DND-41 (cell line): ENCODE data around the gene ZMYM4.

Experiments
- EZH2 ChIP-seq: IDR thresholded peaks from 3 replicates; pipeline ENCODE4 v1.6.1; 2012; ENCODE audit warnings: borderline replicate concordance, low read depth, mild to moderate bottlenecking, moderate library complexity, low read length, inconsistent platforms; ENCODE audit not compliant: severe bottlenecking
- TF ChIP-seq, protein P1 (sequence below): IDR thresholded peaks from 2 replicates; pipeline ENCODE4 v1.5.1; 2012; ENCODE audit warnings: borderline replicate concordance, low read length, moderate library complexity, mild to moderate bottlenecking; ENCODE audit not compliant: poor library complexity, severe bottlenecking; ENCODE audit errors: extremely low read depth

DNA sequence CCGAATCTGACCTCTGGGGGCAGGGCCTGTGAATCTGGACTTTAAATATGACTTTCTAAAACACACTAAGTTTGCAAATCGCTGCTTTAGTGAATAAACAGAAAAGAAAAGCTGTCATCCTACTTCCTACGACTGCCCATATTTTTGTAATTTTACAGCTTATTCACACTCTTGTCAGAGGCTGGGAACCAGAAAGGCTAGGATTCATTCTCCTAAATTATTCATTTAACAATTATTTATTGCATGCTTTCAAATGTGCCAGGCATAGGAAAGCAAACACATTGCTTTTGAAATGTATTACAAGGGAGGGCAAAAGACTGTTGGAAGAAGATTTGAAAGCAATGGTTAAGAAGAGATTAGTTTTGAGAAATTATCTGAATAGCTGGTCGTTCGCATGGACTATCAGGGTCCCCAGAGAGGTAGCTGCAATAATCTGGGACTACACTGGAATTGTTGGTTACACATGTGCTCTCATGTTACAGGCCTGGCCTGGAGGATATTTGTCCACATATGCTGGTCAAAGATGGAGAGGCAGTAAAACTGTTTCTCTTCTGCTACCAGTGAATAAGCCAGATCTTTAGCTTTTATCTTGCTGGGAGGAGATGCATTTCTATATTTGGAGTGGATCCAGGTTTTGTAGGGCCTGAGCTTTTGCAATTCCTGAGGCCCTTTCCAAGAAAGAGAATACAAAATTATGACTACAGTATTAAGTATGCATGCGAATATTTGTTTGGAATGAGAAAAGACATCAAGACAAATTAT, 46.0 kb upstream of the ZMYM4 start:
- TF ChIP-seq, protein P1, sequence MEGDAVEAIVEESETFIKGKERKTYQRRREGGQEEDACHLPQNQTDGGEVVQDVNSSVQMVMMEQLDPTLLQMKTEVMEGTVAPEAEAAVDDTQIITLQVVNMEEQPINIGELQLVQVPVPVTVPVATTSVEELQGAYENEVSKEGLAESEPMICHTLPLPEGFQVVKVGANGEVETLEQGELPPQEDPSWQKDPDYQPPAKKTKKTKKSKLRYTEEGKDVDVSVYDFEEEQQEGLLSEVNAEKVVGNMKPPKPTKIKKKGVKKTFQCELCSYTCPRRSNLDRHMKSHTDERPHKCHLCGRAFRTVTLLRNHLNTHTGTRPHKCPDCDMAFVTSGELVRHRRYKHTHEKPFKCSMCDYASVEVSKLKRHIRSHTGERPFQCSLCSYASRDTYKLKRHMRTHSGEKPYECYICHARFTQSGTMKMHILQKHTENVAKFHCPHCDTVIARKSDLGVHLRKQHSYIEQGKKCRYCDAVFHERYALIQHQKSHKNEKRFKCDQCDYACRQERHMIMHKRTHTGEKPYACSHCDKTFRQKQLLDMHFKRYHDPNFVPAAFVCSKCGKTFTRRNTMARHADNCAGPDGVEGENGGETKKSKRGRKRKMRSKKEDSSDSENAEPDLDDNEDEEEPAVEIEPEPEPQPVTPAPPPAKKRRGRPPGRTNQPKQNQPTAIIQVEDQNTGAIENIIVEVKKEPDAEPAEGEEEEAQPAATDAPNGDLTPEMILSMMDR: no peak
- no peak for TF ChIP-seq EZH2
